Measurements from ENCODE around the gene PKP3. TPM values are rescaled to one million over a fixed set of nuclear protein-coding genes. Genes with fewer than 3 reads are reported as not detected.
A peak's percentile ranks its signal among the peaks of the same experiment; 100 is the strongest.

The PKP3 gene
- total and polyA plus RNA-seq, 9 of the 15 experiments (the other 6 are each of a cell fraction or from before 2014, with no cell fraction given) = 0.11 to 110 (median 30.7) TPM

GRCh38 chr11:355581-356458, 38.2 kb upstream of the PKP3 start (continued):
- TF ChIP-seq MECOM (CRISPR knock-in tag; IDR thresholded peaks at IDR 0.05) (peak; percentile 84), ETV6 (IDR thresholded peaks at IDR 0.05; ENCODE audit: borderline replicate concordance in 1 of 2, low read depth in 2 of 2, low read length in 1 of 2) (peak in 1 of 2 experiments; percentile 34; a peak in 1 of 4 replicates), ETV6 (CRISPR knock-in tag; IDR thresholded peaks at IDR 0.05; ENCODE audit: borderline replicate concordance) (no peak), SMARCA5 (IDR thresholded peaks at IDR 0.05) (no peak), XRCC4 (IDR thresholded peaks at IDR 0.05; ENCODE audit: extremely low read depth, insufficient read depth, insufficient read length) (no peak), CUX1 (CRISPR knock-in tag; IDR thresholded peaks at IDR 0.05) (peak; percentile 79; the same call in 1 of the 2 replicates), POLR2B (IDR thresholded peaks at IDR 0.05; ENCODE audit: low read depth, partially characterized antibody) (no peak), FOXK1 (CRISPR knock-in tag; IDR thresholded peaks at IDR 0.05; ENCODE audit: borderline replicate concordance) (no peak), ZNF311 (CRISPR knock-in tag; IDR thresholded peaks at IDR 0.05) (peak; percentile 96), THRAP3 (IDR thresholded peaks at IDR 0.05; ENCODE audit: borderline replicate concordance) (no peak), CBX3 (IDR thresholded peaks at IDR 0.05; ENCODE audit: borderline replicate concordance in 1 of 2, low read length in 2 of 2) (no peak; a peak in 1 of 3 replicates), RFX7 (CRISPR knock-in tag; IDR thresholded peaks at IDR 0.05) (no peak), HLTF (IDR thresholded peaks at IDR 0.05) (no peak), ZNF740 (CRISPR knock-in tag; IDR thresholded peaks at IDR 0.05) (peak; percentile 95), ZNF740 (tag; IDR thresholded peaks at IDR 0.05) (peak; percentile 93), IRF1 (CRISPR knock-in tag; IDR thresholded peaks at IDR 0.05; ENCODE audit: borderline replicate concordance) (no peak), NFRKB (IDR thresholded peaks at IDR 0.05; ENCODE audit: low read depth) (peak; percentile 93), DACH1 (IDR thresholded peaks at IDR 0.05; ENCODE audit: partially characterized antibody) (no peak), DDX20 (tag; IDR thresholded peaks at IDR 0.05; ENCODE audit: low read depth) (peak; percentile 80; the same call in 1 of the 2 replicates), SAFB (IDR thresholded peaks at IDR 0.05; ENCODE audit: borderline replicate concordance, low read depth, low read length) (peak; percentile 96), ZKSCAN1 (IDR thresholded peaks at IDR 0.05; ENCODE audit: low read depth, low read length) (no peak), FOS (IDR thresholded peaks at IDR 0.05; ENCODE audit: extremely low read depth, insufficient read length) (no peak), ZNF668 (CRISPR knock-in tag; IDR thresholded peaks at IDR 0.05) (peak; percentile 87; the same call in 1 of the 2 replicates)

All from K562 (cell line).